Measurements from ENCODE around the gene BTBD9.

- TF ChIP-seq POLR2A (IDR thresholded peaks at IDR 0.05; ENCODE audit: low read length) = no peak
- no peak for TF ChIP-seq GATA1 (IDR thresholded peaks at IDR 0.05; ENCODE audit: low read depth, low read length)
These were observed 471.6 kb downstream of the BTBD9 start for GRCh38 chr6:38168126-38168525.

Measured in erythroblast (primary cell).